HG03457 (cell line): ENCODE results near the gene TEN1.
"Not testable (repeated sequence)": the region's sequence is repeated elsewhere in the genome, so short reads cannot be mapped to it uniquely, and the experiment has no call there.

ENCODE experiments used
- ATAC-seq: cut with Tn5 transposase; IDR thresholded peaks from one replicate; pipeline ENCODE4 v1.9.1; 2021; ENCODE audit warnings: moderate number of reproducible peaks; ENCODE audit not compliant: unreplicated experiment

TEN1 gene, protein sequence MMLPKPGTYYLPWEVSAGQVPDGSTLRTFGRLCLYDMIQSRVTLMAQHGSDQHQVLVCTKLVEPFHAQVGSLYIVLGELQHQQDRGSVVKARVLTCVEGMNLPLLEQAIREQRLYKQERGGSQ

DNA sequence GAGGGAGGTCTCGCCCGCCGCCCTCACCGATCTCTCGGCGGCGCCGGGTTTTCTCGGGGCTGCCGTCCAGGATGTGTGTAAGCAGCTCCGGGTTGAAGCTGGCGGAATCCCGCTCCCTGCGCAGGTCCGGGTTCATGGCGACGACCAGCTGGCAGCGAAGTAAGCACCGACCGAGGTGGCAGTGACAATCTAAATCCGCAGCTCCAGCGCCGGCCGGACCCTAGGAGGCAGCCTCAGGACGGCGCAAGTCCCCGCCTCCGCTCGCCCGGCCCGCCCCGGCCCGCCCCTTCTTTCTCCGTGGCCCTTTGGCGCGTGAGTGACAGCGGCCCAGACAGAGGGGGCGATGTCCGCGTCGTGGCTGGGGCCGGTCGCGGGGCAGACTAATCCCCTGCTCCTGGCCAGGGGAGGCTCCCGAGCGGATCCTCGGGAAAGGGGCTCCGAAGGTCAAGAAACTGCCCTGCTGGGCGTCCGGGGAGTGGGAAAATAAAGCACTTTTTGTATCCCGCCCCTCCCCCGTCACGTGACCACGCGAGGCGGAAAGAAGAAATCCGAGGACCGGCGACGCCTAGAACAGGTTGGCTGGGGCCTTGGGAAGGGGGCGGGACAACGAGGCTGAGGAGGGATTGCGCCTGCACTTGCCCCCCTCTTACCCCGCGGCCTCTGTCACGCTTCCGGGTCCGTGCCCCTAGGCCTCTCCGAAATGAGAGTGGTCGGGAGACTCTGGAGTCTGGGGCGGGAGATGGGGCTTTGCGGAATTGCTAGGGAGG lies at the start of gene TEN1, which contains the start of gene ACOX1:
Gene TEN1, plus strand, starts transcription at position 303 of the 767 bp plus-strand sequence. CDS start 6,953 bp downstream, outside the sequence.
Gene ACOX1, minus strand, starts transcription at position 229 of the 767 bp plus-strand sequence. Its CDS starts 93 bp downstream, at position 136.
- ATAC-seq, result peak; percentile 73

DNA sequence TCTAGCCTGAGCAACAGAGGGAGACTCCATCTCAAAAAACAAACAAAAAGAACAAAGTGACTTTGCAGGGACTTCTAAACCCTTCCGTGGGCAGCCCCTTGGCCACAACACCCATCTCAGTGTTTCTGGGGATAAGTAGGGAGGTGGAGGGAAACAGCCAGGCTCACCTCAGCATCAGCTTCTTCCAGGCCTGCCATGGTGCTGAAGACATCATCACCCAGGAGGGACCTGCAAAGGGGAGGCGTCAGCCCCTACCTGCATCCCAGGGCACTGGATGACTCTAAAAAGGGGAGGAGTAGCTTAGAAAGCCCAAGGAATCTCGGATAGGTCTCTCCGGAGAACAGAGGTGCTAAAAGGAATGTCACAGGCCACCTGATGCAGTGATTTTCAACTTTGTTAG lies 48.0 kb upstream of the TEN1 start:
- ATAC-seq, result no peak

GRCh38 chr17:75932852-75933251 lies 46.2 kb upstream of the TEN1 start:
- ATAC-seq, result no peak

- ATAC-seq, result no peak
Observed at GRCh38 chr17:75933808-75934207, 45.2 kb upstream of the TEN1 start.

DNA sequence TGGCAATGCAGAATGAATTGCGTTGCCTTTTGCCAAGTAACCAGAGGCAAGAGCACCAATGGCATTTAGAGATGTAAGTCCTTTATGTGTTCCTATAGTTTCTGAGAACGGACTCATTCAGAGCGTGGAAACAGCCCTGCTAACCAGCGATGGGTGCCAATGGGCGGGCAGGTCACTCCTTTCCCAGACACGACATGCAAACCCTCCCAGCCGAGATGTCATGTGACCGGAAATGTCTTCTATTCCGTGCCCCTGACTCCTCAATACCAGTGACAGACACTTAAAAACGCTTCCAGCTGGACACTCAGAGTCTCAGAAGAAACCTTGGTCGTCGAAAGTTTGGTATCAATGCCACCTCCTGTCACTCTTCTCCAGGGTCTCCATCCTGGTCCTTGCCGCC lies 41.4 kb upstream of the TEN1 start:
- no peak for ATAC-seq

- ATAC-seq, result peak; percentile 83
Observed at GRCh38 chr17:75940727-75941441, 38.2 kb upstream of the TEN1 start, which contains the start of gene FBF1. Gene FBF1, minus strand, starts transcription at chr17:75941042. Its CDS starts 2,893 bp downstream, at chr17:75938149.

DNA sequence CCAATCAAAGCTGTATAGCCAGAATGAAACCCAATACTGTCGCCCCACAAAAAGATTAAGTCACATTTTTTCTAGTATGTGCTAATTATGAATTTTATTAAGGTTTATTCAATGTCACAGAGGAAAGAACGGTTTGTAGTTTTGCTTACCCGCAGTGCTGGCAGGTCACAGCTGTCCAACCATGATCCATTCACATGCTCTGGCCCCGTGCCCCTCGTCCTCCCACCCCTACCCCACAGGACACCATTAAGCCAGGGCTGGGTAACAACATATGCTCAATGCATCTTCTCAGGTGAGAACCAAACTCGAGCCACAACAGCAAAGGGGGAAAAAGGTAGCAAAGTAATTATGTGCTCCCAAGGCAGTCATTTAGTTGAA lies 37.6 kb upstream of the TEN1 start:
- ATAC-seq, result no peak

DNA sequence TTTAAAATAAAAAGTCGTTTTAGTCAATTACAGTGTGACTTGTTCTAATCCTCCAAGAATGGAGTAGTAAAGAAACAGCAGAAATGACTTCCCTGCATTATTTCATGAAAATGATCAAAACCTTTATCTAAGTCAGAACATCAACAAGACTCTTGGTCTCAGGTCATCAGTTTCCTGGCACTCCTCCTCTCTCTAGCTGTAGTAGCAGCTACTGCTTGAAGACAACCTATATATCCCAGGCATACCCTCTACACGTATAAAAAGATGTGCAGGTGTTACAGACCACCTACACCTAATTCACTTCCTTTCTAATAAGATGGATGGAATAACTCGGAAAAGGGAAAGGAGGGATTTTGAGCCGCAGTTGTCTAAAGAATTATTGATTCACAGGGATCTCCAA lies 36.6 kb upstream of the TEN1 start:
- no peak for ATAC-seq

GRCh38 chr17:75943491-75943890 lies 35.5 kb upstream of the TEN1 start:
- no peak for ATAC-seq

GRCh38 chr17:75945211-75945610 lies 33.8 kb upstream of the TEN1 start:
- ATAC-seq, result no peak

DNA sequence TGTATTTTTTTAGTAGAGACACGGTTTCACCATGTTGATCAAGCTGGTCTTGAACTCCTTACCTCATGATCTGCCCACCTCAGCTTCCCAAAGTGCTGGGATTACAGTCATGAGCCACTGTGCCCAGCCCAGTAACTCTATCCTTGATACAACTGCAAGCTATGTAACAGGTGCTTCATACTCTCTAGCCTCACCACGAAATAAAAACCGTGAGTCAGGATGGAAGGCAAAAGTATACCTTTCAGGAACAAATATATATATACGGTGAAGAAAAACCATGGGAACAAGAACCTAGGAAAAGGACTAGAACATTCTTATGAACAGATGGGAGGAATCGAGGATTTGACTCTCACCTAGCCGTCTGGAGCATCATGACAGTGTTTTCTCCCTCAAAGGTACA lies 28.6 kb upstream of the TEN1 start:
- ATAC-seq, result no peak

GRCh38 chr17:75950855-75951554 lies 28.0 kb upstream of the TEN1 start:
- ATAC-seq, result no peak

GRCh38 chr17:75959051-75959838 lies 19.8 kb upstream of the TEN1 start:
- ATAC-seq, result no peak

DNA sequence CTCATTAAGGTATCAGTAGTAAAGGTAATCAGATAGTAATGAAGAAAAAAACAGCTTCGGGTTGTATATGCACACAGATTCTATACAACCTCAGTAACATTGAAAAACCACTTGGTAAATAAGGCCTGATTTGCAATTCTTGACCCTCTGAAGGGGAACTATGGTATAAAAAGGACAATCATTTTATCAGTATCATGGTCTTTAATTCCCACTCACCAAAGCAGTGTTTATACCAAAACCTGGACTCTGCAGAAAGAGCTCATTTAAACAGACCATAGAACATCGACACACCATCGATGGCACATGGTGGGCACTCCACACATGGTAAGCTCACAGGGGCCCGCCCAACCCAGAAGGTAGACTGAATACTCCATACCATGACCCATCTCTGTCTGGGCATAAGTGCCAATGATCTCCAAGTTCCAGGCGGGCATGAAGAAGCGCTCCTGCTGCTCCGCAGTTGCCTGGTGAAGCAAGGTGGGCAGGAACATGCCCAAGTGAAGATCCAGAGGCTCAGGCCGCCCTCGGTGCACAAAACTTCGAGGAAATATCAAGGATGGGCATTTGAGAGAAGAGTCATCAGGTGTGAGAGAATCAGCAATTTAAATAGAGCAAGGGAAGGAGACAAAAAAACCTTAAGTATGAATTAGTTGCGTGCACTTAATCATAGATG lies 19.1 kb upstream of the TEN1 start:
- no peak for ATAC-seq

GRCh38 chr17:75965468-75965867 lies 13.6 kb upstream of the TEN1 start:
- ATAC-seq, result no peak

GRCh38 chr17:75969044-75969443 lies 10.0 kb upstream of the TEN1 start:
- ATAC-seq, result not testable (repeated sequence)

DNA sequence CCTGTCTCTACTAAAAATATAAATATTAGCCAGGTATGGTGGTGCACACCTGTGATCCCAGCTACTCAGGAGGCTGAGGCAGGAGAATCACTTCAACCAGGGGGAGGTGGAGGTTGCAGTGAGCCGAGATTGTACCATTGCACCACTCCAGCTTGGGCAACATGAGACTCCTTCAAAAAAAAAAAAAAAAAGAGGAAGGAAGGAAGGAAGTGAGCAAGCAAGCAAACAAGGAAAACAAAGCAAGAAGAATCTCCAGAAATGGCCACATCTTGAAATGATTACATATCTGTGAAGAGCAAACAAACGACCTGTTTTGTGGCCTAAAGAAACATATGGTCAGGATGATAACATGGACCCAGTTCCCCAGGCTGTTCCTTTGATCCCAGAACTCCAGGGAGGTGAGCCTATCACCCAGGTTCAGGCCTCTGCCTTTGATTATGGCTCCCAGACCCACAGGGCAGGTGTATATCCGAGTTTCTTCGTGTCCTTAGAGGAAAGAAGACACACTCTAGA lies 9.0 kb upstream of the TEN1 start:
- ATAC-seq, result no peak

DNA sequence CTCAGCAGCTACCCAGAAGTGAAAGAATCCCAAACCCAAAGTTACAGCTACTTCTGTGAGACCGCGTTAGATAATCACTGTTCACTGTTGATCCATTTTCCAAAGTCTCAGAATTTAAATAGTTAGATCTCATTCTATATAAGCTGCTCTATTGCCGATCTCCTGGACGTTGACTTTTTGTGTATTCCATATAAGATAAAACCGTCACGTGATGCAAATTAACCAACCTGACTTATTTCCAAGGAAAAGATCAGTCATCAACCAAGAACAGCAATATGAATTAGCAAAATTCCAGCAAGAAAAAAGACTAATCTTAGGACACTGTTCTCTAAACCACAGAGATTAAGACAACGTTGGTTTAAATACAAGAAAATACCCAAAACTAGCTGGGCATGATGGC lies 8.4 kb upstream of the TEN1 start:
- ATAC-seq, result no peak

DNA sequence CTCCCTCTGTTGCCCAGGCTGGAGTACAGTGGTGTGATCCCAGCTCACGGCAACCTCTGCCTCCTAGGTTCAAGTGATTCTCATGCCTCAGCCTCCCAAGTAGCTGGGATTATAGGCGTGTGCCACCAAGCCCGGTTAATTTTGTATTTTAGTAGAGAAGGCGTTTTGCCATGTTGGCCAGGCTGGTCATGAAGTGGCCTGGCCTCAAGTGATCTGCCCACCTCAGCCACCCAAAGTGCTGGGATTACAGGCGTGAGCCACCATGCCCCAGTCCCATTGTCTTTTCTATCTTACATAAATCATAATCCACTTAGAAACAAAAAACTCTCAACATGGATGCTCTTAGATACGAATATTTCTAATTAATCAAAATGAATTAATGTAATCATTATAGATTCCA lies 3.9 kb upstream of the TEN1 start:
- not testable (repeated sequence) for ATAC-seq

DNA sequence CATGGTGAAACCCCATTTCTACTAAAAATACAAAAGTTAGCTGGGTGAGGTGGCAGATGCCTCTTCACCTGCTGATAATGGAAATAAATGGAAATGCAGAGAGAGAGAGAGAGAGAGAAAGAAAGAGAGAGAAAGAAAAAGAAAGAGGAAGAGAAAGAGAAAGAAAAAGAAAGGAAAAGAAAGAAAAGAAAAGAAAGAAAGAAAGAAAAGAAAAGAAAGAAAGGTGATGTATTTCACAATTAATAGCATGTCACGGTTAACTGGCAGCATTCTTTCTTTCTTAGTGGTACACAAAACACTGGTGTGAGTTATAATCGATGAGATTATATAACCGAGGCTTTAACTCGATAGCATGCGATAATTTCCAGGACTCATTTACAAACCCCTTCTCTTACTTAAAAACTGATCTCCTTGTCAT lies 3.3 kb upstream of the TEN1 start:
- no peak for ATAC-seq
